CD4-positive, alpha-beta T cell (primary cell): ENCODE data around the gene GABRR3. TPM values are rescaled to one million over a fixed set of nuclear protein-coding genes. Genes with fewer than 3 reads are reported as not detected.

Source experiments
- ATAC-seq: fragments of 200-7000 bp; cut with Tn5 transposase; one replicate; pipeline ENCODE4 v1.10.0; 2022; ENCODE audit warnings: mild to moderate bottlenecking; ENCODE audit not compliant: poor library complexity
- CTCF ChIA-PET: fragments of 350-600 bp; sonication (Branson Sonifier 250); formaldehyde crosslinking; loops from one replicate; lab custom pipeline; 2021; ENCODE audit warnings: antibody characterized with exemption, inconsistent platforms; lab: Charles Lee
- POLR2A ChIA-PET: fragments of 350-600 bp; sonication (Branson Sonifier 250); formaldehyde crosslinking; loops from one replicate; lab custom pipeline; 2021; ENCODE audit warnings: antibody characterized with exemption, inconsistent platforms; lab: Charles Lee
- DNase-seq, 14 experiments: peaks; one replicate each; pipeline ENCODE4 v3.0.0-alpha.2; 2013 to 2020; ENCODE audit warnings: mixed read lengths in 2 of 14
- H3K27ac ChIP-seq, 2 donors: one replicate each; pipeline versions ENCODE4 v1.5.1 to v1.7.0; 2013; ENCODE audit warnings: low read length in 2 of 2, low read depth in 1 of 2, mild to moderate bottlenecking in 1 of 2
- H3K27me3 ChIP-seq, 2 experiments: 1 replicate in 1 of 2; 2 replicates in 1 of 2; pipeline versions ENCODE4 v1.6.1 to v1.7.0; 2013; ENCODE audit warnings: low read length in 2 of 2, control low read depth in 1 of 2, mild to moderate bottlenecking in 1 of 2, moderate library complexity in 1 of 2; ENCODE audit not compliant: insufficient read depth in 2 of 2, control insufficient read depth in 1 of 2
- H3K36me3 ChIP-seq: one replicate; pipeline ENCODE4 v1.6.1; 2013; ENCODE audit warnings: low read length, control low read depth; ENCODE audit not compliant: insufficient read depth
- H3K4me1 ChIP-seq: one replicate; pipeline ENCODE4 v1.6.1; 2013; ENCODE audit warnings: low read length, control low read depth; ENCODE audit not compliant: insufficient read depth
- H3K4me3 ChIP-seq: one replicate; pipeline ENCODE4 v1.5.1; 2013; ENCODE audit warnings: mild to moderate bottlenecking, low read length, moderate library complexity
- H3K9me3 ChIP-seq, 2 experiments: 1 replicate in 1 of 2; 2 replicates in 1 of 2; pipeline versions ENCODE4 v1.6.1 to v1.7.0; 2013; ENCODE audit warnings: low read length in 2 of 2, mild to moderate bottlenecking in 2 of 2, control low read depth in 1 of 2, moderate library complexity in 1 of 2; ENCODE audit not compliant: control insufficient read depth in 1 of 2, insufficient read depth in 1 of 2
- H3K27ac Mint-ChIP-seq: one replicate; pipeline ENCODE4 v1.8.0; 2020; ENCODE audit warnings: mixed read lengths
- H3K27me3 Mint-ChIP-seq: one replicate; pipeline ENCODE4 v1.8.0; 2021; ENCODE audit warnings: mixed read lengths
- H3K36me3 Mint-ChIP-seq: one replicate; pipeline ENCODE4 v1.8.0; 2021; ENCODE audit warnings: low read depth, mixed read lengths
- H3K4me1 Mint-ChIP-seq: one replicate; pipeline ENCODE4 v1.8.0; 2021; ENCODE audit warnings: low read depth, mixed read lengths
- H3K4me3 Mint-ChIP-seq: one replicate; pipeline ENCODE4 v1.8.0; 2020; ENCODE audit warnings: mild to moderate bottlenecking, mixed read lengths
- H3K9me3 Mint-ChIP-seq: one replicate; pipeline ENCODE4 v1.8.0; 2020; ENCODE audit warnings: mixed read lengths
- intact Hi-C, 2 experiments: fragments of 100-400 bp; cut with DNase I in 1 of 2; cut with micrococcal nuclease in 1 of 2; formaldehyde crosslinking; loops; one replicate each; pipeline versions ENCODE4 v1.15.1 to v1.9.0; 2023 to 2025; cut with DNase I, micrococcal nuclease
- total RNA-seq, 174 experiments: library from RNA in 2 of 174; stranded (reverse) in 2 of 174; gene quantifications; one replicate each; pipeline ENCODE4 v1.2.3 and lab custom pipeline; 2021 to 2026
- TF ChIP-seq, protein P1 (sequence below): fragments of 200-600 bp; IDR thresholded peaks from one replicate; pipeline ENCODE4 v1.8.0; 2022; ENCODE audit warnings: antibody characterized with exemption, mild to moderate bottlenecking

Gene GABRR3
- total RNA-seq, 2 experiments from 2014 or later = not detected

DNA sequence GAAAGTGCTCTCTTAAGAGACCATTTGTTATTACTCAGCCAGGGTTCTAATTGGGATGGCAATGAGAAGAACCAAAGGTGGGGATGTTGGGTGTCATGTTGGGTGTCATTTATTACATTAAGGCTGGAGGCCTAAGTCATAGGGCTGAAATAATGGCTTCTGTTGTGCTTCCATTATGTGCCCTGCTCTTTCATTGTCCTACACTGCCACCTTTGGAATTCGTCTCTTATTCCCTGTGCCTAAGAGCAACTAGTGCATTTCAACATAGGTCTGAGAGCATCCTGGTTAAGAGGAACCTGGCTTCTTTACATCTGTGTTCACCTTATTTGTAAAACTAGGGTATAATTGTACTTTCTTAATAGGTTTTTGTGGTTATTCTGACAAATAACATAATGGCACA lies 95.1 kb downstream of the GABRR3 start:
- H3K4me3 Mint-ChIP-seq = no peak overlapping the region
- POLR2A ChIA-PET = interaction anchor here (1.1 to 1.7 kb wide), 2 partner anchors 13 to 29 kb away, joined by 3 to 4 read pairs; no protein-coding TSS in a partner anchor
- peaks cover 24% of the 10 kb centered on the region for H3K36me3 ChIP-seq
- H3K27ac Mint-ChIP-seq = no peak overlapping the region
- no peaks in the 10 kb centered on the region for H3K4me1 ChIP-seq
- no peak overlapping the region for H3K27ac ChIP-seq
- no peak overlapping the region for H3K4me3 ChIP-seq
- no peaks in the 10 kb centered on the region for H3K27me3 Mint-ChIP-seq
- H3K27me3 ChIP-seq = no peaks in the 10 kb centered on the region
- CTCF ChIA-PET = no interaction called here
- ATAC-seq = peak; percentile 59
- peaks cover 30% of the 10 kb centered on the region for H3K36me3 Mint-ChIP-seq
- peak in 4 of 14 experiments; percentile 7 to 53 (median 42) for DNase-seq
- H3K9me3 ChIP-seq = no peaks in the 10 kb centered on the region
- TF ChIP-seq, protein P1, sequence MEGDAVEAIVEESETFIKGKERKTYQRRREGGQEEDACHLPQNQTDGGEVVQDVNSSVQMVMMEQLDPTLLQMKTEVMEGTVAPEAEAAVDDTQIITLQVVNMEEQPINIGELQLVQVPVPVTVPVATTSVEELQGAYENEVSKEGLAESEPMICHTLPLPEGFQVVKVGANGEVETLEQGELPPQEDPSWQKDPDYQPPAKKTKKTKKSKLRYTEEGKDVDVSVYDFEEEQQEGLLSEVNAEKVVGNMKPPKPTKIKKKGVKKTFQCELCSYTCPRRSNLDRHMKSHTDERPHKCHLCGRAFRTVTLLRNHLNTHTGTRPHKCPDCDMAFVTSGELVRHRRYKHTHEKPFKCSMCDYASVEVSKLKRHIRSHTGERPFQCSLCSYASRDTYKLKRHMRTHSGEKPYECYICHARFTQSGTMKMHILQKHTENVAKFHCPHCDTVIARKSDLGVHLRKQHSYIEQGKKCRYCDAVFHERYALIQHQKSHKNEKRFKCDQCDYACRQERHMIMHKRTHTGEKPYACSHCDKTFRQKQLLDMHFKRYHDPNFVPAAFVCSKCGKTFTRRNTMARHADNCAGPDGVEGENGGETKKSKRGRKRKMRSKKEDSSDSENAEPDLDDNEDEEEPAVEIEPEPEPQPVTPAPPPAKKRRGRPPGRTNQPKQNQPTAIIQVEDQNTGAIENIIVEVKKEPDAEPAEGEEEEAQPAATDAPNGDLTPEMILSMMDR = no peak
- H3K9me3 Mint-ChIP-seq = no peaks in the 10 kb centered on the region
- H3K4me1 Mint-ChIP-seq = no peaks in the 10 kb centered on the region
- intact Hi-C loops = loop anchor here (1.0 to 5.0 kb wide), 3 partner anchors 82 to 147 kb away; no protein-coding TSS in a partner anchor

GRCh38 chr3:97939401-97939800 lies 95.7 kb downstream of the GABRR3 start:
- Histone ChIP-seq H3K4me1 (no peaks in the 10 kb centered on the region), H3K27ac (no peak overlapping the region), H3K4me3 (no peak overlapping the region), H3K9me3 (no peaks in the 10 kb centered on the region), H3K27me3 (no peaks in the 10 kb centered on the region), H3K36me3 (peaks cover 20% of the 10 kb centered on the region)
- H3K27me3 Mint-ChIP-seq = no peaks in the 10 kb centered on the region
- no peak overlapping the region for H3K27ac Mint-ChIP-seq
- H3K9me3 Mint-ChIP-seq = no peaks in the 10 kb centered on the region
- intact Hi-C loops = loop anchor here in 1 of 2 experiments (10.0 kb wide), 1 partner anchor 115 kb away; the partner anchor contains the start of gene CRYBG3
- DNase-seq = no peak
- CTCF ChIA-PET = no interaction called here
- H3K4me1 Mint-ChIP-seq = no peaks in the 10 kb centered on the region
- H3K4me3 Mint-ChIP-seq = no peak overlapping the region
- peaks cover 24% of the 10 kb centered on the region for H3K36me3 Mint-ChIP-seq
- no peak for ATAC-seq
- POLR2A ChIA-PET = interaction anchor here (1.1 to 1.7 kb wide), 2 partner anchors 13 to 28 kb away, joined by 3 to 4 read pairs; no protein-coding TSS in a partner anchor
- TF ChIP-seq, protein P1 = no peak

DNA sequence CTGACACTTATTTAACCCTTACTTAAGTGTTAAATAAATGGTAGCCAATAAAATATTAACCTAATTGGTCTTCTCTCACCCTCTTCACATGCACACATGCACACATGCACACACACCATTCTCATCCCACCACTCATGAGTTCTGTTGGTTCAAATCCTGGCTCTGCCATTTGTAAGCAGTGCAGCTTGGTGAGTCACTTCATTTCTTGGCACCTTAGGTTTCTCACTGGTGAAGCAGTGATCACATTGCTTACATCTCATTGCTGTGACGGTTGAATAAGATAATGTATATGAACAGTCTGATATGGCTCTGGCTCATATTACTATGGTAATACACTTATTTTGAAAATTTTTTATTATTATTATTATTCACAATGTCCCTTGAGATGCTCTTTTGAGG lies 96.7 kb downstream of the GABRR3 start:
- intact Hi-C loops = loop anchor here in 1 of 2 experiments (10.0 kb wide), 1 partner anchor 114 kb away; the partner anchor contains the start of gene CRYBG3
- Mint-ChIP-seq H3K9me3 (no peaks in the 10 kb centered on the region), H3K4me1 (no peaks in the 10 kb centered on the region), H3K27me3 (no peaks in the 10 kb centered on the region), H3K27ac (no peak overlapping the region), H3K4me3 (no peak overlapping the region), H3K36me3 (peaks cover 15% of the 10 kb centered on the region)
- Histone ChIP-seq H3K36me3 (peaks cover 15% of the 10 kb centered on the region), H3K9me3 (no peaks in the 10 kb centered on the region), H3K27ac (no peak overlapping the region), H3K4me1 (no peaks in the 10 kb centered on the region), H3K4me3 (no peak overlapping the region), H3K27me3 (no peaks in the 10 kb centered on the region)
- ChIA-PET CTCF (no interaction called here), POLR2A (no interaction called here)
- ATAC-seq = no peak
- DNase-seq = no peak
- TF ChIP-seq, protein P1 = no peak
